ENCODE data around the gene LTB4R. TPM values are rescaled to one million over a fixed set of nuclear protein-coding genes. Genes with fewer than 3 reads are reported as not detected.

LTB4R gene
- total RNA-seq, 4 donors from 2014 or later: 0.13 to 2.2 (median 0.75) TPM

DNA sequence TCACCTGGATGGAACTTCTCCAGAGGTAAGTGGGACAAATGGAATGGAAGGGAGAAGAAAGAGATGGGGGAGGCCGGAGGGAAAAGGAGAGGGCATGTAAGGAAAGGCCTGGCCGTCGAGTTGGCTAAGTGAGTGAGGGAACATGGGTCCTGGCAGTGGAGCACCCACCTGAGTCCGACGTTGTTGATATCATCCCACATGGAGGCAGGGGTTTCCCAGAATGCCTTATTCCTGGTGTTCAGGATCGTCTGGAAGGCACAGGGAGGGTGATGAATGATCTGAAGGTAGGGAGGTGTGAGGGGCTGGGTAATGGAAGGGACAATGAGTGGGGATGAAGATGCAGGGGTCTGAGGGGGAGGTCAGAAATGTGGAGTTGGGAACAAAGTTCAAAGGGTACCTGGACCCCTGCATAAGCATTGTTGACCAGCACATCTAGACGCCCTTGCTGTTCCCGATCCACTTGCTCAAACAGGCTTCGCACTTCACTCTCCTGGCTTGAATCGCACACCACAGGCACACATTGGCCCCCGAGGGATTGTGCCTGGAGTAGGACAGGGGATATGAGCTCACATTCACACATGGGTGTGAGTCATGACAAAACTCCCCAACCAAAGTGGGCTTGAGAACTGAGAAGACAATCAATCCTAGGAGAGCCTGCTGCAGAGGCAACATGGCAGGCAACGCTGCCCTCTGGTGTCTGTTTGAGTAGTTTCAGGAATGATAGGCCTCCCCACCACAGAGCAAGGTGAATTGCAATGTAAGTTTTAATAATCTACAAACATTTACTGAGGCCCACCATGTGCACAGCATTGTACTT is 14.8 kb upstream of the LTB4R start:
- in situ Hi-C loops (cut with MboI; ENCODE audit: low sequenced_read_pairs in 4 of 4) (loop anchor here in 3 of 4 donors (5.0 to 10.0 kb wide), 2 partner anchors 52 to 54 kb away; partner anchors contain the start of gene TINF2 (in 3 of the 3)), intact Hi-C loops (cut with DNase I; ENCODE audit: low total_unique reads) (loop anchor here (10.0 kb wide), 1 partner anchor 132 kb away; the partner anchor contains the start of gene IRF9)
- peaks cover 0 to 17% of the 10 kb centered on the region in 2 donors for H3K36me3 ChIP-seq
- no peaks in the 10 kb centered on the region for H3K9me3 ChIP-seq
- peaks cover 13 to 20% of the 10 kb centered on the region in 2 donors for H3K4me1 ChIP-seq
- DNase-seq (peak in 1 of 2 donors; percentile 37), ATAC-seq (peak; percentile 32 to 39)
- H3K27ac ChIP-seq: no peak overlapping the region
- no peak for TF ChIP-seq POLR2A (IDR thresholded peaks at IDR 0.05)
- TF ChIP-seq, protein P1, sequence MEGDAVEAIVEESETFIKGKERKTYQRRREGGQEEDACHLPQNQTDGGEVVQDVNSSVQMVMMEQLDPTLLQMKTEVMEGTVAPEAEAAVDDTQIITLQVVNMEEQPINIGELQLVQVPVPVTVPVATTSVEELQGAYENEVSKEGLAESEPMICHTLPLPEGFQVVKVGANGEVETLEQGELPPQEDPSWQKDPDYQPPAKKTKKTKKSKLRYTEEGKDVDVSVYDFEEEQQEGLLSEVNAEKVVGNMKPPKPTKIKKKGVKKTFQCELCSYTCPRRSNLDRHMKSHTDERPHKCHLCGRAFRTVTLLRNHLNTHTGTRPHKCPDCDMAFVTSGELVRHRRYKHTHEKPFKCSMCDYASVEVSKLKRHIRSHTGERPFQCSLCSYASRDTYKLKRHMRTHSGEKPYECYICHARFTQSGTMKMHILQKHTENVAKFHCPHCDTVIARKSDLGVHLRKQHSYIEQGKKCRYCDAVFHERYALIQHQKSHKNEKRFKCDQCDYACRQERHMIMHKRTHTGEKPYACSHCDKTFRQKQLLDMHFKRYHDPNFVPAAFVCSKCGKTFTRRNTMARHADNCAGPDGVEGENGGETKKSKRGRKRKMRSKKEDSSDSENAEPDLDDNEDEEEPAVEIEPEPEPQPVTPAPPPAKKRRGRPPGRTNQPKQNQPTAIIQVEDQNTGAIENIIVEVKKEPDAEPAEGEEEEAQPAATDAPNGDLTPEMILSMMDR (IDR thresholded peaks at IDR 0.05 in 4 of 5, conservative IDR thresholded peaks at IDR 0.05 in 1 of 5): peak; percentile 28 to 67 (median 53)
- no peaks in the 10 kb centered on the region for H3K27me3 ChIP-seq
- no peak overlapping the region for H3K4me3 ChIP-seq

DNA sequence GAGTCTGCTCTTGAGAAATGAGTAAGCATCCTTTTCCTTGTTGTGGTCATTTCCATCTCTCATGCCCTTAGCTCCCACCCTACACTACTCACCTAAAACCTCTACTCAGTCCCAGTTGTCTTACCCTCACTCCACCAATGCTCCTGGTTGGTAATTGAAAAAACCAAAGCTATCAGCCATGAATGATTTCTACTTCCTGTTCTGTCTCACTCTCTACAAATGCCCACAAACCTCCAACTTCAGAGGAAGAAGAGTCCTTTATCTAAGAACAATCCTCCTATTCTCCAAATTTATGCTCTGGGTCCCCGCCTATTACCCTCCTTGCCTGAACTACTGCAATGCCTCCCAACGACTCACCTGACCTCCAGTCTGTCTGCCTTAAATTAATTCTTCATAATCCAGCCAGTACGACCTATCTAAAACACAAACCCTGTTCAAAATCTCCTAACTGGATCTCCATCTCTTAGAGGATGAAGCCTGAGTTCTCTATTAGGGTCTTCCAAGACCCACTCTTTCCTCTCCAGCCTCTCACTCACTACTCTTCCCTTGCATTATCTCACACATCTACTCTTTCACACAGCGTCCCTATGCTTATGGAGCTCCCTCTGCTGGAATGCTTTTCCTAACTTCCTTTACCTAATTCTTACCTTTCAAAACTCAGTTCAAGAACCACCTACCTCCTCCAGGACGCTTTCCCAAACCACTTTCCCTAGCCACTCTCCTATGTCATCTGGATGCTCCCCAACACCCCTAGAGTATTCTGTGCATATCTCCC is 13.9 kb upstream of the LTB4R start:
- ATAC-seq (no peak), DNase-seq (no peak)
- no peak overlapping the region for H3K4me3 ChIP-seq
- peaks cover 0 to 18% of the 10 kb centered on the region in 2 donors for H3K36me3 ChIP-seq
- H3K9me3 ChIP-seq: no peaks in the 10 kb centered on the region
- intact Hi-C loops (cut with DNase I; ENCODE audit: low total_unique reads) (loop anchor here (10.0 kb wide), 1 partner anchor 133 kb away; the partner anchor contains the start of gene IRF9), in situ Hi-C loops (cut with MboI; ENCODE audit: low sequenced_read_pairs in 4 of 4) (loop anchor here in 3 of 4 donors (5.0 to 10.0 kb wide), 2 partner anchors 53 to 55 kb away; partner anchors contain the start of gene TINF2 (in 3 of the 3))
- no peak for TF ChIP-seq POLR2A (IDR thresholded peaks at IDR 0.05)
- TF ChIP-seq, protein P1 (IDR thresholded peaks at IDR 0.05 in 4 of 5, conservative IDR thresholded peaks at IDR 0.05 in 1 of 5): no peak
- no peaks in the 10 kb centered on the region for H3K27me3 ChIP-seq
- peaks cover 13 to 20% of the 10 kb centered on the region in 2 donors for H3K4me1 ChIP-seq
- no peak overlapping the region for H3K27ac ChIP-seq

DNA sequence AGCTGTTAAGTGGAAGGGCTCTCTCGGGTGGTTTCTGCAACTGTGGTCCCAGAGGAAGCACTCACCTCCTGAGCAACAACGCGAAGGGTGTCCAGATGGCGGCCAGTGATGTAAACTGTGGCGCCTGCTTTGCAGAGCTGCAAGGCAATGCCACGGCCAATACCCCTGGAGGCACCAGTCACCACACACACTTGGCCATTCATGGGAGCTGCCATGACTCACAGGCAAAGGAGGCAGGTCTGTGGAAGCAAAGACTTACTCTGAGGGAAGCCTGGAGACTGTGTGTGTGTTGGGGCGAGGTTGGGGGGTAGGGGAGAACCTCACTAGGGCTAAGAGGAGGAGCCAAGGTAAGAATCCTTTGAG is 12.4 kb upstream of the LTB4R start:
- peak overlapping the region; percentile 75 to 89 (median 88) for H3K27ac ChIP-seq

More for the DNA sequence above, 12.4 kb upstream of the LTB4R start:
- TF ChIP-seq, protein P1 (IDR thresholded peaks at IDR 0.05 in 4 of 5, conservative IDR thresholded peaks at IDR 0.05 in 1 of 5): no peak
- TF ChIP-seq POLR2A (IDR thresholded peaks at IDR 0.05): no peak
- Histone ChIP-seq H3K27me3 (no peaks in the 10 kb centered on the region), H3K9me3 (no peaks in the 10 kb centered on the region), H3K4me3 (peak overlapping the region; percentile 82 to 97 (median 88)), H3K36me3 (peaks cover 0 to 30% of the 10 kb centered on the region in 2 donors), H3K4me1 (peaks cover 13 to 20% of the 10 kb centered on the region in 2 donors)
- DNase-seq (no peak), ATAC-seq (no peak)
- in situ Hi-C loops (cut with MboI; ENCODE audit: low sequenced_read_pairs in 4 of 4): loop anchor here in 3 of 4 donors (5.0 to 10.0 kb wide), 2 partner anchors 54 to 57 kb away; partner anchors contain the start of gene TINF2 (in 3 of the 3)
- intact Hi-C loops (cut with DNase I; ENCODE audit: low total_unique reads): loop anchor here (1.0 to 10.0 kb wide), 3 partner anchors 57 to 349 kb away; partner anchors contain the start of genes IRF9 and TINF2

Measured in gastrocnemius medialis (tissue), 4 donors.